Keratinocyte (primary cell): ENCODE results near the gene SFXN4. TPM values are rescaled to one million over a fixed set of nuclear protein-coding genes. Genes with fewer than 3 reads are reported as not detected.

Experiments
- DNase-seq: peaks from one replicate; pipeline ENCODE4 v3.0.0-alpha.2; 2011; ENCODE audit warnings: low read depth, missing footprints, low spot score
- FAIRE-seq: peaks from 2 replicates; lab custom pipeline; 2011; peaks lifted over from hg19 to GRCh38; lab: Jason Lieb, UNC
- H2AFZ ChIP-seq: 2 replicates; pipeline ENCODE4 v1.6.0; 2012; ENCODE audit warnings: low read length, control low read depth, inconsistent platforms; ENCODE audit not compliant: control insufficient read depth
- H3K27ac ChIP-seq: 2 replicates; pipeline ENCODE4 v1.5.1; 2011; ENCODE audit warnings: low read length; ENCODE audit not compliant: control insufficient read depth, insufficient read depth
- H3K27me3 ChIP-seq: 3 replicates; pipeline ENCODE4 v1.6.0; 2011; ENCODE audit warnings: low read length; ENCODE audit not compliant: control insufficient read depth, insufficient read depth; ENCODE audit errors: extremely low read depth
- H3K36me3 ChIP-seq, 2 experiments: 2 replicates in 1 of 2; 3 replicates in 1 of 2; pipeline ENCODE4 v1.5.1; 2011; ENCODE audit warnings: low read length in 2 of 2, mild to moderate bottlenecking in 1 of 2; ENCODE audit not compliant: control insufficient read depth in 2 of 2, insufficient read depth in 2 of 2; ENCODE audit errors: extremely low read depth in 1 of 2
- H3K4me1 ChIP-seq: 3 replicates; pipeline ENCODE4 v1.5.1; 2011; ENCODE audit warnings: low read length; ENCODE audit not compliant: control insufficient read depth, insufficient read depth; ENCODE audit errors: extremely low read depth
- H3K4me2 ChIP-seq: 3 replicates; pipeline ENCODE4 v1.6.0; 2011; ENCODE audit warnings: low read depth, low read length; ENCODE audit not compliant: control insufficient read depth, insufficient read depth; ENCODE audit errors: extremely low read depth
- H3K4me3 ChIP-seq, 3 experiments: fragments of 200-600 bp in 1 of 3; sonication (generic) in 1 of 3; 2 replicates in 2 of 3; 3 replicates in 1 of 3; pipeline ENCODE4 v1.5.1; 2011 to 2016; ENCODE audit warnings: low read length in 3 of 3, mild to moderate bottlenecking in 3 of 3, control low read depth in 2 of 3, inconsistent platforms in 1 of 3, low read depth in 1 of 3, mixed read lengths in 1 of 3, mixed run types in 1 of 3, moderate library complexity in 1 of 3; ENCODE audit not compliant: control insufficient read depth in 2 of 3, insufficient read depth in 2 of 3; ENCODE audit errors: extremely low read depth in 1 of 3
- H3K79me2 ChIP-seq: 2 replicates; pipeline ENCODE4 v1.6.0; 2012; ENCODE audit warnings: low read length; ENCODE audit not compliant: control insufficient read depth, insufficient read depth
- H3K9ac ChIP-seq: 3 replicates; pipeline ENCODE4 v1.6.0; 2011; ENCODE audit warnings: low read length; ENCODE audit not compliant: control insufficient read depth, insufficient read depth; ENCODE audit errors: extremely low read depth
- H3K9me1 ChIP-seq: 3 replicates; pipeline ENCODE4 v1.6.0; 2011; ENCODE audit warnings: low read length; ENCODE audit not compliant: control insufficient read depth, insufficient read depth; ENCODE audit errors: extremely low read depth
- H3K9me3 ChIP-seq: 2 replicates; pipeline ENCODE4 v1.5.1; 2012; ENCODE audit warnings: low read depth, low read length; ENCODE audit not compliant: control insufficient read depth
- H4K20me1 ChIP-seq: 3 replicates; pipeline ENCODE4 v1.6.0; 2011; ENCODE audit warnings: low read length; ENCODE audit not compliant: control insufficient read depth, insufficient read depth; ENCODE audit errors: extremely low read depth
- EZH2 ChIP-seq: IDR thresholded peaks from one replicate; pipeline ENCODE4 v1.6.1; 2012; ENCODE audit warnings: inconsistent platforms, mild to moderate bottlenecking, low read length, moderate library complexity
- dilution Hi-C: fragments of 300-500 bp; cut with MboI; formaldehyde crosslinking; loops from one replicate; pipeline ENCODE4 v1.7.0; 2020; ENCODE audit warnings: low sequenced_read_pairs; ENCODE audit not compliant: extremely low pct_ligation_motif_present
- polyA plus RNA-seq, 5 experiments: library from polyadenylated mRNA; depleted of rRNA in 3 of 5; stranded (reverse) in 3 of 5; stranded (forward) in 1 of 5; unstranded in 1 of 5; fragments of >200 nt; gene quantifications; 1 replicate in 1 of 5; 2 replicates in 3 of 5; 3 replicates in 1 of 5; pipeline versions ENCODE4 v1.2.1 to v1.2.3, GENCODE V29; 2011 to 2012; ENCODE audit warnings: missing spikeins in 2 of 5, low read depth in 1 of 5, low replicate concordance in 1 of 5
- TF ChIP-seq, protein P1 (sequence below), 3 experiments: IDR thresholded peaks in 1 of 3; conservative IDR thresholded peaks in 1 of 3; optimal IDR thresholded peaks in 1 of 3; 2 replicates in 2 of 3; 3 replicates in 1 of 3; pipeline versions ENCODE3 to v1.5.1; 2011; ENCODE audit warnings: low read length in 3 of 3, mild to moderate bottlenecking in 3 of 3, moderate library complexity in 2 of 3, control low read depth in 1 of 3, inconsistent platforms in 1 of 3; ENCODE audit not compliant: insufficient read depth in 2 of 3; ENCODE audit errors: extremely low read depth in 1 of 3

Gene SFXN4
- polyA plus RNA-seq, 1 donor (not counting 4 experiments of a cell fraction or from before 2014, with no cell fraction given): 27.6 TPM

DNA sequence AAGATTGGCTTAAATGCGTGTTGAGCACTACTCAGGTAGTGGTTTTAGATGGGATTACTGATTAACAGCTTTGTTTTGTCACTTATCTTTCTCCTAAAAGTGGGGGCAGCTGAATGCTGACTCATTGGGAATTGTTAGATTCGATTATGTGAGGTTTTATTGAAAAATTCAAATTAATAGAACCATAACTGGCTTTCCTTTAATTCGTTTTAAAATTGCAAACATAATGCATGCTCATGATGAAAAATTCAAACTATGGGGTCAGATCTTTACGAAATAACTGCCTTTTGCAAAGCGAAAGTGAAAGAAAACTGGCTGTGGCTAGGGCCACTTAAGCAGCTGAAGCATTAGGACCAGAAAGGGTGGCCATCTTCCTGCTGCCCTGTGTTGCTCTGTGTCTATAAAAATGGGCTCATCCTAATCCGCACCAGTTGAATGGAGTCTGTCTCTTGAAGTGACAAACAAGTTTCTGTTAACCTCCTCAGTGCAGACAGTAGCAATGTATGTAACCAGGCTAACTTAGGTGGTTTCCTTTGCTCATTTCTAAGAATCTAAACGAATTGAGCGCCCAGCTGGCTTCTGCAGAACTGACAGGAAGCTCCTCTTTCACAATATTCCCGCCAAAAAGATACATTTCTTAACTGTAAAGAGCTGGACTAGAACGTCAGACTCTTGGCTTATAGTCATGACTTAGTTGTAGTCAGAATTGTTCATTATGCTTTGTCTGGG is 33.8 kb downstream of the SFXN4 start:
- H3K27me3 ChIP-seq: no peaks in the 10 kb centered on the region
- FAIRE-seq: no peak
- H3K79me2 ChIP-seq: no peaks in the 10 kb centered on the region
- H3K9me1 ChIP-seq: no peaks in the 10 kb centered on the region
- peaks cover 12 to 25% of the 10 kb centered on the region in 2 experiments for H3K36me3 ChIP-seq
- no peak for DNase-seq
- no peaks in the 10 kb centered on the region for H3K4me1 ChIP-seq
- H3K9ac ChIP-seq: no peak overlapping the region
- no peak overlapping the region for H3K27ac ChIP-seq
- no peaks in the 10 kb centered on the region for H4K20me1 ChIP-seq
- H3K4me2 ChIP-seq: no peak overlapping the region
- dilution Hi-C loops: no loop called here
- TF ChIP-seq, protein P1, sequence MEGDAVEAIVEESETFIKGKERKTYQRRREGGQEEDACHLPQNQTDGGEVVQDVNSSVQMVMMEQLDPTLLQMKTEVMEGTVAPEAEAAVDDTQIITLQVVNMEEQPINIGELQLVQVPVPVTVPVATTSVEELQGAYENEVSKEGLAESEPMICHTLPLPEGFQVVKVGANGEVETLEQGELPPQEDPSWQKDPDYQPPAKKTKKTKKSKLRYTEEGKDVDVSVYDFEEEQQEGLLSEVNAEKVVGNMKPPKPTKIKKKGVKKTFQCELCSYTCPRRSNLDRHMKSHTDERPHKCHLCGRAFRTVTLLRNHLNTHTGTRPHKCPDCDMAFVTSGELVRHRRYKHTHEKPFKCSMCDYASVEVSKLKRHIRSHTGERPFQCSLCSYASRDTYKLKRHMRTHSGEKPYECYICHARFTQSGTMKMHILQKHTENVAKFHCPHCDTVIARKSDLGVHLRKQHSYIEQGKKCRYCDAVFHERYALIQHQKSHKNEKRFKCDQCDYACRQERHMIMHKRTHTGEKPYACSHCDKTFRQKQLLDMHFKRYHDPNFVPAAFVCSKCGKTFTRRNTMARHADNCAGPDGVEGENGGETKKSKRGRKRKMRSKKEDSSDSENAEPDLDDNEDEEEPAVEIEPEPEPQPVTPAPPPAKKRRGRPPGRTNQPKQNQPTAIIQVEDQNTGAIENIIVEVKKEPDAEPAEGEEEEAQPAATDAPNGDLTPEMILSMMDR (optimal IDR thresholded peaks at IDR 0.05 in 1 of 3, IDR thresholded peaks at IDR 0.05 in 1 of 3, conservative IDR thresholded peaks at IDR 0.05 in 1 of 3; ENCODE audit: extremely low read depth in 1 of 3, insufficient read depth in 2 of 3, low read length in 3 of 3): no peak
- no peak for TF ChIP-seq EZH2
- H3K4me3 ChIP-seq: no peak overlapping the region
- no peaks in the 10 kb centered on the region for H3K9me3 ChIP-seq
- no peak overlapping the region for H2AFZ ChIP-seq

DNA sequence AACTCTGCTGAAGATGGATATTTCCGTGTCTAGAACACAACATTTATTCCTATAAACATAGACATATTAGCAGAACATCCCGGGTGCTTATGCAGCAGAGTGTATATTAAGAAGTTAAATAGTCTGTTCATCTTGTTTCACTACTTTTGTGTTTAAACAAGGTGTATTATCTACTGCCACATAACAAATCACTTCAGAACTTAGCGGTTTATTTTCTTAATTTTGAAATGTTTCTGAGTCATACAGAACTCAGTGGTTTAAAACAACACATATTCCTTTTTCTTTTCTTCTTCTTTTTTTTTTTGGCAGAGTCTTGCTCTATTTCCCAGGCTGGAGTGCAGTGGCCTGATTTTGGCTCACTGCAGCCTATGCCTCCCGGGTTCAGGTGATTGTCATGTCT is 35.8 kb downstream of the SFXN4 start:
- Histone ChIP-seq H3K9me1 (no peaks in the 10 kb centered on the region), H3K9ac (no peak overlapping the region), H3K79me2 (no peaks in the 10 kb centered on the region), H3K4me2 (no peak overlapping the region), H3K27me3 (no peaks in the 10 kb centered on the region), H3K4me3 (no peak overlapping the region), H3K27ac (no peak overlapping the region), H4K20me1 (no peaks in the 10 kb centered on the region), H3K36me3 (peaks cover 12 to 24% of the 10 kb centered on the region in 2 experiments), H3K9me3 (no peaks in the 10 kb centered on the region), H2AFZ (no peak overlapping the region), H3K4me1 (no peaks in the 10 kb centered on the region)
- FAIRE-seq (no peak), DNase-seq (no peak)
- dilution Hi-C loops: no loop called here
- TF ChIP-seq, protein P1 (optimal IDR thresholded peaks at IDR 0.05 in 1 of 3, IDR thresholded peaks at IDR 0.05 in 1 of 3, conservative IDR thresholded peaks at IDR 0.05 in 1 of 3; ENCODE audit: extremely low read depth in 1 of 3, insufficient read depth in 2 of 3, low read length in 3 of 3): no peak
- TF ChIP-seq EZH2: no peak
